NCI-H2227 (cell line): ENCODE results near the gene ZSCAN5A.
A peak's percentile ranks its signal among the peaks of the same experiment; 100 is the strongest.
"Not testable (repeated sequence)": the region's sequence is repeated elsewhere in the genome, so short reads cannot be mapped to it uniquely, and the experiment has no call there.

Experiments used
- DNase-seq: peaks from one replicate; lab custom pipeline; 2025; ENCODE audit not compliant: unreplicated experiment; lab: John Stamatoyannopoulos, UW

ZSCAN5A gene

GRCh38 chr19:56314381-56315076 is at the start of gene ZSCAN5A:
ZSCAN5A (minus strand) TSS chr19:56314839; CDS start chr19:56225046, 89,793 bp downstream.
- peak; percentile 100 for DNase-seq

GRCh38 chr19:56360841-56361240 is 46.2 kb upstream of the ZSCAN5A start:
- DNase-seq = no peak

GRCh38 chr19:56356944-56357343 is 42.3 kb upstream of the ZSCAN5A start:
- no peak for DNase-seq

GRCh38 chr19:56355517-56355916 is 40.9 kb upstream of the ZSCAN5A start:
- DNase-seq = no peak

GRCh38 chr19:56351208-56351607 is 36.6 kb upstream of the ZSCAN5A start:
- no peak for DNase-seq

- peak; percentile 80 for DNase-seq
These were observed 35.9 kb upstream of the ZSCAN5A start for GRCh38 chr19:56350416-56351045.

GRCh38 chr19:56348289-56348877 is 33.7 kb upstream of the ZSCAN5A start:
- DNase-seq = peak; percentile 26

- no peak for DNase-seq
These were observed 32.6 kb upstream of the ZSCAN5A start for GRCh38 chr19:56347163-56347778.

GRCh38 chr19:56341948-56342347 is 27.3 kb upstream of the ZSCAN5A start:
- DNase-seq = no peak

- not testable (repeated sequence) for DNase-seq
These were observed 24.4 kb upstream of the ZSCAN5A start for GRCh38 chr19:56339031-56339430.

- not testable (repeated sequence) for DNase-seq
These were observed 22.4 kb upstream of the ZSCAN5A start for GRCh38 chr19:56337077-56337476.

- DNase-seq = not testable (repeated sequence)
These were observed 20.7 kb upstream of the ZSCAN5A start for GRCh38 chr19:56335371-56335770.

- peak; percentile 87 for DNase-seq
These were observed 18.9 kb upstream of the ZSCAN5A start for GRCh38 chr19:56333506-56333905.

GRCh38 chr19:56332695-56333094 is 18.1 kb upstream of the ZSCAN5A start:
- no peak for DNase-seq

- no peak for DNase-seq
These were observed 9.8 kb upstream of the ZSCAN5A start for GRCh38 chr19:56324436-56324835.

GRCh38 chr19:56321989-56322440 is 7.4 kb upstream of the ZSCAN5A start:
- DNase-seq = no peak

- DNase-seq = no peak
These were observed 6.8 kb upstream of the ZSCAN5A start for GRCh38 chr19:56321254-56321988.

GRCh38 chr19:56319991-56320390 is 5.4 kb upstream of the ZSCAN5A start:
- DNase-seq = no peak

GRCh38 chr19:56317749-56318148 is 3.1 kb upstream of the ZSCAN5A start:
- DNase-seq = no peak

- DNase-seq = no peak
These were observed 2.1 kb upstream of the ZSCAN5A start for GRCh38 chr19:56316728-56317127.
